T-cell (primary cell): ENCODE results near the gene CHDH. TPM values are rescaled to one million over a fixed set of nuclear protein-coding genes. Genes with fewer than 3 reads are reported as not detected.

Experiments used
- ATAC-seq, 4 experiments: fragments of 200-7000 bp in 3 of 4; fragments of 150-1000 bp in 1 of 4; cut with Tn5 transposase; replicated peaks in 1 of 4; 1 replicate in 3 of 4; 2 replicates in 1 of 4; pipeline ENCODE4 v1.10.0; 2021; ENCODE audit warnings: moderate library complexity in 3 of 4, mild to moderate bottlenecking in 2 of 4, moderate number of reproducible peaks in 1 of 4
- CTCF ChIA-PET, 2 donors: fragments of 300-600 bp; sonication (Branson Sonifier 250); formaldehyde crosslinking; loops; one replicate each; lab custom pipeline; 2022; ENCODE audit warnings: antibody characterized with exemption in 2 of 2; lab: Charles Lee
- POLR2A ChIA-PET, 2 donors: fragments of 300-600 bp; sonication (Branson Sonifier 250); formaldehyde crosslinking; loops; one replicate each; lab custom pipeline; 2022; ENCODE audit warnings: antibody characterized with exemption in 2 of 2; lab: Charles Lee
- DNase-seq, 35 experiments: peaks; one replicate each; pipeline versions ENCODE4 v3.0.0 to v3.0.0-alpha.2; 2013 to 2023
- H3K27ac ChIP-seq: one replicate; pipeline ENCODE4 v1.5.1; 2013; ENCODE audit warnings: low read length
- H3K27me3 ChIP-seq, 2 experiments: replicated peaks in 1 of 2; 1 replicate in 1 of 2; 2 replicates in 1 of 2; pipeline versions ENCODE4 v1.6.1 to v1.7.0; 2013; ENCODE audit warnings: low read length in 1 of 2, mixed read lengths in 1 of 2; ENCODE audit not compliant: control insufficient read depth in 2 of 2, insufficient read depth in 2 of 2; ENCODE audit errors: extremely low read depth in 1 of 2
- H3K36me3 ChIP-seq, 2 donors: 1 replicate in 1 of 2; 2 replicates in 1 of 2; pipeline versions ENCODE4 v1.6.1 to v1.7.0; 2013; ENCODE audit warnings: low read length in 1 of 2; ENCODE audit not compliant: control insufficient read depth in 2 of 2, insufficient read depth in 1 of 2; ENCODE audit errors: extremely low read depth in 1 of 2
- H3K4me1 ChIP-seq, 2 experiments: 1 replicate in 1 of 2; 2 replicates in 1 of 2; pipeline versions ENCODE4 v1.6.1 to v1.7.0; 2013; ENCODE audit warnings: low read length in 2 of 2, mixed read lengths in 1 of 2; ENCODE audit not compliant: insufficient read depth in 2 of 2, control insufficient read depth in 1 of 2; ENCODE audit errors: extremely low read depth in 1 of 2
- H3K4me3 ChIP-seq, 2 donors: 1 replicate in 1 of 2; 2 replicates in 1 of 2; pipeline versions ENCODE4 v1.5.1 to v1.7.0; 2013; ENCODE audit warnings: mild to moderate bottlenecking in 2 of 2, low read length in 1 of 2, moderate library complexity in 1 of 2; ENCODE audit not compliant: control insufficient read depth in 1 of 2; ENCODE audit errors: extremely low read depth in 1 of 2
- H3K9me3 ChIP-seq: 2 replicates; pipeline ENCODE4 v1.7.0; 2013
- H3K27ac Mint-ChIP-seq, 2 donors: one replicate each; pipeline ENCODE4 v1.8.0; 2020 to 2021; ENCODE audit warnings: mild to moderate bottlenecking in 2 of 2, mixed read lengths in 2 of 2
- H3K27me3 Mint-ChIP-seq, 2 donors: one replicate each; pipeline ENCODE4 v1.8.0; 2021 to 2022; ENCODE audit warnings: mixed read lengths in 2 of 2
- H3K36me3 Mint-ChIP-seq: one replicate; pipeline ENCODE4 v1.8.0; 2021; ENCODE audit warnings: mixed read lengths
- H3K4me1 Mint-ChIP-seq, 3 donors: one replicate each; pipeline ENCODE4 v1.8.0; 2020 to 2022; ENCODE audit warnings: mixed read lengths in 3 of 3, mild to moderate bottlenecking in 1 of 3
- H3K4me3 Mint-ChIP-seq, 3 donors: one replicate each; pipeline ENCODE4 v1.8.0; 2020 to 2022; ENCODE audit warnings: mild to moderate bottlenecking in 3 of 3, mixed read lengths in 3 of 3, moderate library complexity in 3 of 3
- H3K9me3 Mint-ChIP-seq, 3 donors: one replicate each; pipeline ENCODE4 v1.8.0; 2020 to 2022; ENCODE audit warnings: mixed read lengths in 3 of 3
- WGBS: methylation state at CpG from one replicate; pipeline ENCODE4 v1.1.5; 2013; ENCODE audit warnings: missing lambda C conversion rate; ENCODE audit not compliant: insufficient coverage; 5-methylcytosine and 5-hydroxymethylcytosine counted together
- total RNA-seq, 35 experiments: library from RNA in 6 of 35; stranded (reverse) in 6 of 35; fragments of 120-200 nt in 1 of 35; gene quantifications; one replicate each; pipeline versions ENCODE4 v1.2.1 to v1.2.4 and lab custom pipeline; 2013 to 2026

CHDH gene
- total RNA-seq, 5 donors from 2014 or later (not counting 1 experiment from before 2014, with no cell fraction given): 0.18 to 2.3 (median 0.72) TPM

DNA sequence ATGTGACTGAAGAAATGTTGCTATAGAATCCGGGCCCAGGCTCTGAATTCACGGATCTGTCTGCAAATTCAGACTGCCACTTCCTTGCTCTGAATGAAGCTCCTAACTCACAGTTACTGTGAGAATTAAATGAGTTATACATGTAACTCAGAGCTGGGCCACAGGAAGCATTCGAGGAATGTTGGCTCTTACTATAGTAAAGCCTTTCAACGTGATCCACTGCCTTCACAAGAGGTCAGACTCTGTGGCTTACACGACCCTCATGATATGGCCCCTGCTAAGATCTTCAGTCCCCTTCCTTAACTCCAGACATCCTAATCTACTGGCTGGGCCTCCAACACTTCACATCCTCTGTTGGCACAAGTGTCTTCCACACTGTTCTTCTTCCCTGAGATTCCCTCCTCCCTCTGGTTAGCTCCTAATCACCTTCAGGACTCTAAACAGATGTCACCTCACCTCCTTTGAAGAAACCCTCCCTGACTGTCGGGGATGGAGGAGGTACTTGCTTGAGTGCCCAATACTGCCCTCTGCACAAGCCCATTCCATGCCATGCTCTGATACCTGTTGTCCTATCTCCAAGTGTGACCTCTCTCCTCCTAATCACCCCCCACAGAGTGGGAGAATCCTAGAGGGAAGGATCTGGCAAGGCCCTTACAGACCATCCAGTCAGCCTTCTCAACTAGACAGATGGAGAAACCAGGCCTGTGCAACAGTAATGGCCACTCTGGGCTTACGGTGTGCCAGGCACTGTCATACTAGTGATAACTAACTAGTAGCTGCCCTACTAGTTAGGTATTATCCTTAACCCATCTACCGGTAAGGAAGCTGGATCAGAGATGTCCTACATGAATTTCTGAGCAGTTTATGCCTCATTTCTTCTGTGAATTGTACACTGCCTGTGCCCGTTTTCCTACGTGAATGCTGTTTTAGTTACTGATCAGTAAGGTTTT, 34.5 kb upstream of the CHDH start:
- CTCF ChIA-PET: interaction anchor here (0.6 to 2.5 kb wide), 4 partner anchors 9 to 56 kb away, joined by 3 to 14 read pairs (median 6); partner anchors contain the start of gene SELENOK (in 1 of the 2)
- H3K4me3 Mint-ChIP-seq: peak overlapping the region; percentile 95 to 100 (median 99)
- H3K27ac Mint-ChIP-seq: peak overlapping the region; percentile 76 to 100
- peaks cover 38% of the 10 kb centered on the region for H3K36me3 Mint-ChIP-seq
- Histone ChIP-seq H3K27me3 (no peaks in the 10 kb centered on the region), H3K27ac (no peak overlapping the region), H3K4me1 (peaks cover 10 to 17% of the 10 kb centered on the region in 2 experiments), H3K36me3 (peaks cover 0 to 58% of the 10 kb centered on the region in 2 donors), H3K9me3 (no peaks in the 10 kb centered on the region), H3K4me3 (peak overlapping the region; percentile 79 to 90)
- DNase-seq (no peak), ATAC-seq (no peak)
- no peaks in the 10 kb centered on the region for H3K27me3 Mint-ChIP-seq
- POLR2A ChIA-PET: interaction anchor here (0.5 to 1.0 kb wide), 4 partner anchors 9 to 21 kb away, joined by 3 to 7 read pairs (median 4); partner anchors contain the start of gene SELENOK (in 1 of the 2)
- no peaks in the 10 kb centered on the region for H3K9me3 Mint-ChIP-seq
- WGBS: 78% methylated on average over 6 of the region's 10 CpGs
- peaks cover 29 to 37% (median 32%) of the 10 kb centered on the region in 3 donors for H3K4me1 Mint-ChIP-seq

DNA sequence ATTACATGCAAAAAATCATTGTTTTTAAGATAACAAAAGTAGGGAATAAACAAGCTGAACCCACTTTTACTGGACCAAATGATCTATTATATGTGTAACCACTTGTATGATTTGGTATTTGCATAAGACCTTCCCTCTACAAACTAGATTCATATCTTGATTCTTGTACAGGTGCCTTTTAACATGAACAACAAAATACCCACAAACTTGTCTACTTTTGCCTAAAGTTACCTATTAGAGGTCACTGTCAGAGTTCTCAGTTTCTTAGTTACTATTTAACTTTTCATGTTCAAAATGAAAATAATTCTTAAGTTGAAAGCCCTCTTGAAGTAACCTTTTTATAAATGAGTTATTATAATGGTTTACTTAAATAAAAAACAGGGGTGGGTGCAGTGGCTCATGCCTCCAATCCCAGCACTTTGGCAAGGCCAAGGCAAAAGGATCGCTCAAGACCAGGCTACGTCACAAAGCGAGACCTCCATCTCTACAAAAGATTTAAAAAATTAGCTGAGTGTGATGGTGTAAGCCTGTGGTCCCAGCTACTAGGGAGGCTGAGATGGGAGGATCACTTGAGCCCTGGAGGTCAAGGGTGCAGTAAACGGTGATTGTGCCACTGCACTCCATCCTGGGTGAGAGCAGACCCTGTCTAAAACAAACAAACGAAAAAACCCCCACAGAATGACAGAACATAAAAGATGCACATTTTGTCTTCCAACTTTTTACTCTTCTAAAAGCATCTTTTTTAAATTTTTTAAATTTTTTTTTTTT, 19.7 kb upstream of the CHDH start:
- no peaks in the 10 kb centered on the region for H3K4me1 Mint-ChIP-seq
- no peaks in the 10 kb centered on the region for H3K9me3 Mint-ChIP-seq
- CTCF ChIA-PET: no interaction called here
- no peak overlapping the region for H3K4me3 Mint-ChIP-seq
- H3K36me3 Mint-ChIP-seq: peaks cover 64% of the 10 kb centered on the region
- H3K27ac Mint-ChIP-seq: no peak overlapping the region
- ATAC-seq (no peak), DNase-seq (no peak)
- Histone ChIP-seq H3K36me3 (peaks cover 20 to 57% of the 10 kb centered on the region in 2 donors), H3K9me3 (no peaks in the 10 kb centered on the region), H3K27ac (no peak overlapping the region), H3K4me3 (no peak overlapping the region), H3K4me1 (no peaks in the 10 kb centered on the region), H3K27me3 (no peaks in the 10 kb centered on the region)
- 90% methylated on average over 2 of the region's 5 CpGs for WGBS
- POLR2A ChIA-PET: no interaction called here
- no peaks in the 10 kb centered on the region for H3K27me3 Mint-ChIP-seq

DNA sequence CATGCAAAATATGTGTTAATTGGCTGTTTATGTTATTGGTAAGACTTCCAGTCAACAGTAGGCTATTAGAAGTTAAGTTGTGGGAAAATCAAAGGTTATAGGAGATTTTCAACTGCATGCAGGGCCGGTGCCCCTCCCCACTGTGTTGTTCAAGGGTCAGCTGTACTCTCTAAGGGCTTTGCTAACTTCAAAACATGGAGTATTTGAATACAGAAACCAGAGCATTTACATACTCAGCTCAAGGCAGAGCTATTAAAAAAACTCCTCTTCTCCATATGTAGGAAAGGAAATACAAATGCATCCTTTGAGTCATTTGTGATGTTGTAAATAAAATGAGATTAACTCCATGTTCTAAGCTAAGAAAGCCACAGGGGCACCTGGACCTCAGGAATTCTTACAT, 16.9 kb upstream of the CHDH start:
- H3K36me3 Mint-ChIP-seq: peaks cover 50% of the 10 kb centered on the region
- H3K4me1 ChIP-seq: no peaks in the 10 kb centered on the region
- H3K36me3 ChIP-seq: peaks cover 19 to 35% of the 10 kb centered on the region in 2 donors
- no peaks in the 10 kb centered on the region for H3K9me3 Mint-ChIP-seq
- no peaks in the 10 kb centered on the region for H3K9me3 ChIP-seq
- no peak overlapping the region for H3K27ac Mint-ChIP-seq
- H3K27me3 ChIP-seq: no peaks in the 10 kb centered on the region
- no peaks in the 10 kb centered on the region for H3K4me1 Mint-ChIP-seq
- WGBS: no CpG with 5 or more reads among the region's 1 CpG
- ChIA-PET POLR2A (no interaction called here), CTCF (no interaction called here)
- H3K27me3 Mint-ChIP-seq: no peaks in the 10 kb centered on the region
- H3K27ac ChIP-seq: no peak overlapping the region
- no peak overlapping the region for H3K4me3 ChIP-seq
- no peak for DNase-seq
- H3K4me3 Mint-ChIP-seq: no peak overlapping the region
- ATAC-seq: no peak

DNA sequence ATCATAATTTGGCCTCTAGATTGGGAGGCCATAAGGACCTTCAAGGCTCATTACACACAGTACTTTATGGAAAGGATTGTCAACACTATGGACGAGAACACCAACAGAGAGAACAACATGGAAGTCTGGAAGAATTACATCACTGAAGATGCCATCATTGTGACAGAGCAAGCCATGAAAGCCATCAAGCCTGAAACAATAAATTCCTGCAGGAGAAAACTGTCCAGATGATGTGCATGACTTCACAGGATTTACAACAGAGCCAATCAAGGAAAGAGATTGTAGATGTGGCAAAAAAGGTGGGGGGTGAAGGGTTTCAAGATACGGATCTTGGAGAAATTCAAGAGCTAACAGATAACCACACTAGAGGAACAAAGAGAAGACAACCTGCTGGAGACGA, 16.0 kb upstream of the CHDH start:
- no peak for ATAC-seq
- ChIA-PET CTCF (no interaction called here), POLR2A (no interaction called here)
- no peaks in the 10 kb centered on the region for H3K9me3 ChIP-seq
- no peak overlapping the region for H3K4me3 ChIP-seq
- no peaks in the 10 kb centered on the region for H3K4me1 ChIP-seq
- peaks cover 43% of the 10 kb centered on the region for H3K36me3 Mint-ChIP-seq
- H3K27me3 ChIP-seq: no peaks in the 10 kb centered on the region
- no peaks in the 10 kb centered on the region for H3K9me3 Mint-ChIP-seq
- no peaks in the 10 kb centered on the region for H3K4me1 Mint-ChIP-seq
- WGBS: 100% methylated on average over 1 of the region's 3 CpGs
- H3K27me3 Mint-ChIP-seq: no peaks in the 10 kb centered on the region
- peaks cover 12 to 27% of the 10 kb centered on the region in 2 donors for H3K36me3 ChIP-seq
- H3K27ac ChIP-seq: no peak overlapping the region
- no peak overlapping the region for H3K27ac Mint-ChIP-seq
- no peak for DNase-seq
- H3K4me3 Mint-ChIP-seq: no peak overlapping the region

DNA sequence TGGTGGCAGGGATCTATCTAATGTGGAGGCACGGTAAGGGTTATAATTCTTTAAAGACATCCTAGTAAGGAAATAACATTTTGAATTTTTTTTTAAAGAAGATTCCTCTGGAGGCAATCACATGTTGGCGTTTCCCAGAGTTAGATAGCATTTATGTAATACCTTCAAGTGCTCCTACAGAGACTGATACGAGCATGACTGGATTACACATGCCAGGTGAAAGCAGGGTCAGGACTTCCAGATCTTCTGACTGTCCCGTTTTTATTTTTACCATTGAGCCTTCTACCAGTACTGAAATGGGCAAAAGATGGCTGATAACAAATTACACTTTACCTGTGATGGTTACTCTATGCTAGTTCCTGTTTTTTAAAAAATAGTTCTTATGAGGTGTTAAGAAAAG, 14.0 kb upstream of the CHDH start:
- no peak overlapping the region for H3K27ac ChIP-seq
- H3K36me3 ChIP-seq: peaks cover 12 to 18% of the 10 kb centered on the region in 2 donors
- no peak overlapping the region for H3K4me3 ChIP-seq
- POLR2A ChIA-PET: no interaction called here
- no peaks in the 10 kb centered on the region for H3K9me3 ChIP-seq
- peaks cover 0 to 3% of the 10 kb centered on the region in 2 experiments for H3K27me3 ChIP-seq
- Mint-ChIP-seq H3K27me3 (no peaks in the 10 kb centered on the region), H3K4me3 (no peak overlapping the region), H3K36me3 (peaks cover 38% of the 10 kb centered on the region), H3K4me1 (no peaks in the 10 kb centered on the region), H3K27ac (no peak overlapping the region), H3K9me3 (no peaks in the 10 kb centered on the region)
- CTCF ChIA-PET: no interaction called here
- no peaks in the 10 kb centered on the region for H3K4me1 ChIP-seq
- DNase-seq (no peak), ATAC-seq (no peak)
- 100% methylated on average over 1 of the region's 4 CpGs for WGBS

DNA sequence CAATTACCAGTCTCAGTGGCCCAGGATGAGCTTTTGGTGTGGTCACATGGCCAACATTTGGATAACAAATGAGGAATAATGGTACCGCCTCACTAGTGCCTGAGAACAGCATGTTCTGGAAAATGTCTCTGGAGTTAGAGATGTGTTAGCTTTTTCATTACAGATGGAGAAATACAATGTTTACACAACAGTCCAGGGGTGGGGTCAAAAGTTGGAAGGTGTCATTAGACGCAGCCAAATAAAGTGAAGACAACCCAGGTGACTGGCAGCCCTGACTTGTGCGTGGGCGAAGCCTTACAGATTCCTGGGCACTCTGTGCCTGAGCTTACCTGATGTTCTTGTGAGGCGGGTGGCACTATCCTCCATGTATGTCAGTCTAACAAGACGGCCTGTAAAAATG, 13.0 kb upstream of the CHDH start:
- no peaks in the 10 kb centered on the region for H3K9me3 Mint-ChIP-seq

More for the DNA sequence above, 13.0 kb upstream of the CHDH start:
- peaks cover 0 to 2% of the 10 kb centered on the region in 2 donors for H3K27me3 Mint-ChIP-seq
- no peak for DNase-seq
- no peaks in the 10 kb centered on the region for H3K4me1 Mint-ChIP-seq
- H3K36me3 Mint-ChIP-seq: peaks cover 31% of the 10 kb centered on the region
- H3K27ac ChIP-seq: no peak overlapping the region
- 100% methylated on average over 3 of the region's 6 CpGs for WGBS
- no peak for ATAC-seq
- CTCF ChIA-PET: no interaction called here
- H3K27me3 ChIP-seq: peaks cover 0 to 3% of the 10 kb centered on the region in 2 experiments
- no peaks in the 10 kb centered on the region for H3K9me3 ChIP-seq
- no peak overlapping the region for H3K27ac Mint-ChIP-seq
- no peak overlapping the region for H3K4me3 ChIP-seq
- H3K36me3 ChIP-seq: peaks cover 6 to 18% of the 10 kb centered on the region in 2 donors
- POLR2A ChIA-PET: no interaction called here
- no peaks in the 10 kb centered on the region for H3K4me1 ChIP-seq
- H3K4me3 Mint-ChIP-seq: no peak overlapping the region
